ENCODE measurements around the gene GNG2. TPM values are rescaled to one million over a fixed set of nuclear protein-coding genes. Genes with fewer than 3 reads are reported as not detected.

Gene GNG2
- total and polyA plus RNA-seq, 2 of the 8 experiments (the other 6 are each of a cell fraction or from before 2014, with no cell fraction given), result 8.2 to 17.9 TPM

- POLR2A ChIA-PET (ENCODE audit: partially characterized antibody), result no interaction called here
- FAIRE-seq, result no peak
- no peaks in the 10 kb centered on the region for H3K79me2 ChIP-seq (ENCODE audit: control insufficient read depth in 1 of 2, insufficient read depth in 2 of 2, low read length in 2 of 2)
These were observed 41.1 kb downstream of the GNG2 start for GRCh38 chr14:51901475-51902024.

More at GRCh38 chr14:51901475-51902024, 41.1 kb downstream of the GNG2 start:
- Histone ChIP-seq H4K20me1 (replicated peaks in 1 of 2; ENCODE audit: control insufficient read depth in 1 of 2, insufficient read depth in 2 of 2, low read length in 2 of 2) (no peaks in the 10 kb centered on the region), H3K4ac (replicated peaks; ENCODE audit: insufficient read length, low read depth, low read length) (no peak overlapping the region), H2AFZ (ENCODE audit: low read length) (no peak overlapping the region), H3K36me3 (ENCODE audit: control insufficient read depth in 2 of 4, insufficient read depth in 4 of 4, low read length in 3 of 4) (no peaks in the 10 kb centered on the region), H3K4me2 (ENCODE audit: insufficient read depth in 1 of 2, low read depth in 2 of 2, low read length in 2 of 2) (no peak overlapping the region), H3K18ac (ENCODE audit: extremely low read depth, low read length) (no peak overlapping the region), H4K5ac (ENCODE audit: insufficient read length, low read depth, low read length) (no peak overlapping the region), H3K14ac (ENCODE audit: insufficient read length) (no peak overlapping the region), H3K9ac (replicated peaks in 1 of 4; ENCODE audit: extremely low read depth in 1 of 4, low read depth in 3 of 4, low read length in 3 of 4) (no peak overlapping the region), H4K8ac (ENCODE audit: extremely low read depth, insufficient read depth, low read length) (no peak overlapping the region), H2BK15ac (ENCODE audit: low read length) (no peak overlapping the region), H3K27ac (ENCODE audit: low read depth, low read length) (no peak overlapping the region), H3K27me3 (replicated peaks in 1 of 4; ENCODE audit: control insufficient read depth in 3 of 4, extremely low read depth in 1 of 4, insufficient read depth in 3 of 4, low read length in 3 of 4) (no peaks in the 10 kb centered on the region), H3K23me2 (ENCODE audit: low read depth, low read length) (no peaks in the 10 kb centered on the region), H3K9me3 (ENCODE audit: insufficient read depth in 2 of 2, low read depth in 1 of 2, low read length in 1 of 2) (no peaks in the 10 kb centered on the region), H3K4me3 (ENCODE audit: extremely low read depth in 1 of 4, insufficient read depth in 2 of 4, low read depth in 3 of 4, low read length in 4 of 4) (no peak overlapping the region), H2BK20ac (ENCODE audit: low read length) (no peak overlapping the region), H2AK5ac (ENCODE audit: low read depth, low read length) (no peak overlapping the region), H3K79me1 (ENCODE audit: low read depth, low read length) (no peaks in the 10 kb centered on the region), H2BK120ac (replicated peaks; ENCODE audit: low read depth, low read length) (no peak overlapping the region), H4K91ac (replicated peaks; ENCODE audit: insufficient read length, low read length) (no peak overlapping the region), H3K56ac (replicated peaks; ENCODE audit: insufficient read length, low read depth, low read length) (no peak overlapping the region), H2BK12ac (ENCODE audit: low read depth, low read length) (no peak overlapping the region), H3K4me1 (replicated peaks in 1 of 4; ENCODE audit: control insufficient read depth in 3 of 4, insufficient read depth in 4 of 4, low read length in 3 of 4) (no peaks in the 10 kb centered on the region), H2BK5ac (ENCODE audit: low read depth, low read length) (no peak overlapping the region), H3K23ac (ENCODE audit: insufficient read length) (no peak overlapping the region)
- DNase-seq (ENCODE audit: low read depth in 1 of 2, low spot score in 2 of 2), result no peak
- CTCF ChIA-PET (ENCODE audit: partially characterized antibody), result interaction anchor here (1.0 to 1.5 kb wide), 2 partner anchors 57 to 126 kb away, joined by 3 read pairs; no protein-coding TSS in a partner anchor
- 73% methylated on average over 5 of the region's 5 CpGs; no CpG with 5 or more reads in 1 of the 2 experiments for WGBS, 2 experiments (ENCODE audit: extremely low coverage in 1 of 2, insufficient coverage in 1 of 2, insufficient read length in 1 of 2, insufficient replicate concordance in 2 of 2, low coverage in 1 of 2, low lambda C conversion rate in 2 of 2, missing lambda C conversion rate in 1 of 2)
- TF ChIP-seq KDM1A (IDR thresholded peaks at IDR 0.05; ENCODE audit: borderline replicate concordance, low read length), result no peak
- TF ChIP-seq GTF2F1 (IDR thresholded peaks at IDR 0.05; ENCODE audit: borderline replicate concordance, low read depth, low read length), result no peak
- no peak for TF ChIP-seq HDAC2 (IDR thresholded peaks at IDR 0.05; ENCODE audit: borderline replicate concordance in 1 of 2, low read depth in 2 of 2, low read length in 2 of 2)
- no peak for TF ChIP-seq EP300 (IDR thresholded peaks at IDR 0.05; ENCODE audit: borderline replicate concordance in 1 of 2, low read depth in 2 of 2, low read length in 2 of 2)
- no peak for TF ChIP-seq CBX5 (IDR thresholded peaks at IDR 0.05; ENCODE audit: low read depth, low read length)
- no peak for TF ChIP-seq CTCF (IDR thresholded peaks at IDR 0.05; ENCODE audit: control extremely low read depth in 1 of 3, insufficient read depth in 1 of 3, low read depth in 1 of 3, low read length in 3 of 3)
- no peak for TF ChIP-seq NRF1 (IDR thresholded peaks at IDR 0.05; ENCODE audit: low read depth, low read length)
- TF ChIP-seq ZNF274 (IDR thresholded peaks at IDR 0.05; ENCODE audit: borderline replicate concordance, extremely low read depth, low read length), result no peak
- TF ChIP-seq CREB1 (IDR thresholded peaks at IDR 0.05), result no peak
